DMS 273 treated with DMSO at 0.1 percent for 48 hours (cell line): ENCODE measurements around the gene HBQ1.
"Not testable (repeated sequence)": the region's sequence is repeated elsewhere in the genome, so short reads cannot be mapped to it uniquely, and the experiment has no call there.

Source experiments
- DNase-seq: peaks from one replicate; lab custom pipeline; 2025; lab: John Stamatoyannopoulos, UW

The HBQ1 gene

DNA sequence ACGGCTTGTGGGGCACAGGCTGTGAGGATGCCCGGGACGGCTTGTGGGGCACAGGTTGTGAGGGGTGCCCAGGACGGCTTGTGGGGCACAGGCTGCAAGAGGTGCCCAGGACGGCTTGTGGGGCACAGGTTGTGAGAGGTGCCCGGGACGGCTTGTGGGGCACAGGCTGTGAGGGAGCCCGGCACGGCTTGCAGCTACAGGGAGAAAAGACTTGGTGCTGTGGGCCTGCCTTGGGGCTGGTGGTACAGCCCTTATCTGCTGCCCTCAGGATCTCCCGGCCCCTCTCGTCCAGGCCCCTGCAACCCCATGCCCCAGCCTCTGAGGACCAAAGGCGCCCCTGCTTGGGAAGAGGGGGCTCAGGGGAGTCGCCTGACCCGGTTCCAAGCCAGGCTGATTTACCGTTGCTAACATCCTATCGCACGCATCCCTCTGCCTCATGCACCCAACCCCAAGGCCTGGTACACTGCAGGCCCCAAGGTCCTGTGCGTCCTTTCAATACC lies 19.5 kb upstream of the HBQ1 start:
- no peak for DNase-seq

DNA sequence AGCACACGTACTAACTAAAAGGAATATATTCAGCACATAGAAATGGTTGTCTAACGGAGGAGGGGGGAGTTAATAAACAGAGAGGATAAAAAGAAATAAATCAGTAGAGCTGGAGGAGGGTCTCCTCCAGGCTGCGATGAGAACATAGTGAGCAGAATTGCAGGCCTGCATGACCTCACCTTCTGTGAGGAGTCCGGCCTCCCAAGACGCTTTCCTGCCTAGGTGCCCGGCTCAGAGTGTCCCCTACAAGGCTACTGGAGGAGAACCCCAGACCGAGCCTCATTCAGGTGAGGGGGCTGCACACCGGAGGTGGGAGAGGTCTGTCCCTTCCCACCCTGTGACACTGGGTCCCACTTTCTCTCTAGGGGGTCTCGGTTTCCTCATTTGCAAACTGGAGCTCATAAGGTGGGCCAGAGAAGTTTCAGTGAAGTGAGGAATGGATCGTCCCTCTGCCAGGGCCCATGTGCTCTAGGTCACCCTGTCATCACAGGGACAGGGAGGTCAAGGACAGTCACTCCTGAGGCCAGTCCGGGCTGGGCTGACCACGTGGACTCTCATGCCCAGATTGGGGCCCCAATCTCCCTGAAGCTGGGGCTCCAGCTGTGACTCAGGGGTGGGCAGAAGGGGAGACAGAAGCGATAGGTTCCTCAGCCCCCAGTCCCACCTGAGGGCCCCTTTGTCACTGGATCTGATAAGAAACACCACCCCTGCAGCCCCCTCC lies 17.8 kb upstream of the HBQ1 start:
- no peak for DNase-seq

DNA sequence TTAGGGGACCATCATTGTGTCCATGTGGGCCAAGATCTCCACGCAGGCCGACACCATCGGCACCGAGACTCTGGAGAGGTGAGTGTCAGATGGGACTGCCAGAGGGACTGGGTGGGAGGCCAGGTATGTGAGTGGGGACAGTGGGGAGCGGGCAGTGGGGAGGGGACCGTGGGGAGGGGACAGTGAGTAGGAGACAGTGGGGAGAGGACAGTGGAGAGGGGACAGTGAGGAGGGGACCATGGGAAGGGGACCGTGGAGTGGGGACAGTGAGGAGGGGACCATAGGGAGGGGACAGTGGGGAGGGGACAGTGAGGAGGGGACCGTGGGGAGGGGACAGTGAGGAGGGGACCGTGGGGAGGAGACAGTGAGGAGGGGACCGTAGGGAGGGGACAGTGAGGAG lies 17.1 kb upstream of the HBQ1 start:
- not testable (repeated sequence) for DNase-seq

DNA sequence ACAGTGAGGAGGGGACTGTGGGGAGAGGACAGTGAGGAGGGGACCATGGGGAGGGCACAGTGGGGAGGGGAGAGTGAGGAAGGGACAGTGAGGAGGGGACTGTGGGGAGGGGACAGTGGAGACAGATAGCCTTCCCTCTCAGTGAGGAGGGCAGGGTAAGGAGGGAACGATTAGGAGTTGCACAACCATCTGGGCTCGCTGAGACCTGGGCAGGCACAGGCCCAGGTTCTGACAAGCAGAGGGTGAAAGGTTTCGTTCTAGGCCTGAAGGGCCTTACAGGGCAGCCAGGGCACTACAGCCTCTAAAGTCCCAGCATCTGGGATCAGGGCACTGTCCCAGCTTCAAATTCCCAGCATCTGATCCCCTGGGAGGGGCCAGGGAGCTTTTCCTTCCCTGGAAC lies 16.6 kb upstream of the HBQ1 start:
- DNase-seq: not testable (repeated sequence)

DNA sequence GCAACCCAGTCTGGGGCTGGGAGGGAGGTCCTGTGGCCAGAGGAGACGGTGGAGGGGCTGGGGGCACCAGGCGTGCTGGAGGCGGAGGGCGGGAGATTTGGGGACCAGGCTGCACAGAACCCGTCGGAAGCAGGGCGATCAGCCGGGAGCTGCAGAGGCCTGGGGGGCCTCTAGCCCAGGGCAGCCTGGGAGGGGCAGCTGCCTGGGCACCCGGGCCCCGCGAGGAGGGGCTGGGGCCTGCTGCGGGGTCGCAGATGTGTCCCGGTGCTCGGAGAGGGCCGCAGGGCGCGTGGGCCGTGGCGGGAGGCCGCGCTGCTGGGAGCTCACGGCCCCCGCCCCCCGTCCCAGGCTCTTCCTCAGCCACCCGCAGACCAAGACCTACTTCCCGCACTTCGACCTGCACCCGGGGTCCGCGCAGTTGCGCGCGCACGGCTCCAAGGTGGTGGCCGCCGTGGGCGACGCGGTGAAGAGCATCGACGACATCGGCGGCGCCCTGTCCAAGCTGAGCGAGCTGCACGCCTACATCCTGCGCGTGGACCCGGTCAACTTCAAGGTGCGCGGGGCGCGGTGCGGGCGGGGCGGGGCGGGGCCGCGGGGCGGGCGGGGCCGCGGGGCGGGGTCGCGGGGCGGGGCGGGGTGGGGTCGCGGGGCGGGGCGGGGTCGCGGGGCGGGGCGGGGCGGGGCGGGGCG lies 16.0 kb upstream of the HBQ1 start:
- DNase-seq: not testable (repeated sequence)

DNA sequence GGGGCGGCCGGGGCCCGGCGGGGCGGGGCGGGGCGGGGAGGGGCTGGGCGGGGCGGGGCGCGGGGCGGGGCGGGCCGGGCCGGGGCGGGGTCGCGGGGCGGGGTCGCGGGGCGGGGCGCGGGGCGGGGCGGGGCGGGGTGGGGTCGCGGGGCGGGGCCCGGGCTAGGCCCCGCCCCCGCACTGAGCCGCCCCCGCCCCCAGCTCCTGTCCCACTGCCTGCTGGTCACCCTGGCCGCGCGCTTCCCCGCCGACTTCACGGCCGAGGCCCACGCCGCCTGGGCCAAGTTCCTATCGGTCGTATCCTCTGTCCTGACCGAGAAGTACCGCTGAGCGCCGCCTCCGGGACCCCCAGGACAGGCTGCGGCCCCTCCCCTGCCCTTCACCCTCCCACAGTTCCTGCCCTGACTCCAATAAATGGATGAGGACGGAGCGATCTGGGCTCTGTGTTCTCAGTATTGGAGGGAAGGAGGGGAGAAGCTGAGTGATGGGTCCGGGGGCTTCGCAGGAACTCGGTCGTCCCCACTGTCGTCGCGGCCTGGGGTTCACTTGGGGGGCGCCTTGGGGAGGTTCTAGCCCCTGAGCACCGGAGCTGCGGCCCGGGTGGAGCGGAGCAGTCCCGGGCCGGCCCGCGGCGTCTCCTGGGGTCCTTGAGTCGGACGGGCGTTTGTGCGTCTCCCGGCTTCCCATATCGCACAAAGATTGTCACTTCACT lies 15.3 kb upstream of the HBQ1 start:
- DNase-seq: no peak

DNA sequence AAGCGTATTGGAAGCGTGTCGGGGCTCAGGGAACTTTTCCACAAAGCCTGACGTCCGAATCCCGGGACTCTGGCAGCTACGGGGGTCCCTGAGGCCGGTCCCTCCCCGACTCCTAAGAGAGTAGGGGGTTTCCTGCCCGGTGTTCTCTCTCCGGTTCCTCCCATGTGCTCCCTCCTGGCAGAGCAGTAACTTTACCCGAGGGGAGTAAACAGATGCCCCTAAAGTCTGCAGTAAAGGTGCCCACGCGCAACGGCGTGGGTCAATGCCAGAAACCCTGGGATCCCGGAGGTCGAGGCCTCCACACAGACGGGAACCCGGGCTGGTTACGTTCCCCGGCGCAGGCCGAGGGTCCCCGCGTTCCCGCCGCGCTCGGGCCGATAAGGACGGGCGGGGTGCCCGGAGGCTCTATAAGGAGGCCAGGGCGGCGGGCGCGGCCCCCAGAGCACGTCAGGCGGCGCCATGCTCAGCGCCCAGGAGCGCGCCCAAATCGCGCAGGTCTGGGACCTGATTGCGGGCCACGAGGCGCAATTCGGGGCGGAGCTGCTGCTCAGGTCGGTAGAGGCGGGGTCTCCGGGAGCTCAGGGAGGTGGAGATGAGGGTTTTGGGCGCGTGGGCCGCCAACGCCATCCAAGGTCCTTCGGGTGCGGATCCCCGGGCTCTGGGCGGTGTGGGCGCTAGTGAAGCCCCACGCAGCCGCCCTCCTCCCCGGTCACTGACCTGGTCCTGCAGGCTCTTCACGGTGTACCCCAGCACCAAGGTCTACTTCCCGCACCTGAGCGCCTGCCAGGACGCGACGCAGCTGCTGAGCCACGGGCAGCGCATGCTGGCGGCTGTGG lies 14.5 kb upstream of the HBQ1 start, which contains the start of gene HBM:
TSS of gene HBM (plus strand) at position 440 of the 836 bp plus-strand sequence. CDS start at position 460, 20 bp downstream.
- no peak for DNase-seq

DNA sequence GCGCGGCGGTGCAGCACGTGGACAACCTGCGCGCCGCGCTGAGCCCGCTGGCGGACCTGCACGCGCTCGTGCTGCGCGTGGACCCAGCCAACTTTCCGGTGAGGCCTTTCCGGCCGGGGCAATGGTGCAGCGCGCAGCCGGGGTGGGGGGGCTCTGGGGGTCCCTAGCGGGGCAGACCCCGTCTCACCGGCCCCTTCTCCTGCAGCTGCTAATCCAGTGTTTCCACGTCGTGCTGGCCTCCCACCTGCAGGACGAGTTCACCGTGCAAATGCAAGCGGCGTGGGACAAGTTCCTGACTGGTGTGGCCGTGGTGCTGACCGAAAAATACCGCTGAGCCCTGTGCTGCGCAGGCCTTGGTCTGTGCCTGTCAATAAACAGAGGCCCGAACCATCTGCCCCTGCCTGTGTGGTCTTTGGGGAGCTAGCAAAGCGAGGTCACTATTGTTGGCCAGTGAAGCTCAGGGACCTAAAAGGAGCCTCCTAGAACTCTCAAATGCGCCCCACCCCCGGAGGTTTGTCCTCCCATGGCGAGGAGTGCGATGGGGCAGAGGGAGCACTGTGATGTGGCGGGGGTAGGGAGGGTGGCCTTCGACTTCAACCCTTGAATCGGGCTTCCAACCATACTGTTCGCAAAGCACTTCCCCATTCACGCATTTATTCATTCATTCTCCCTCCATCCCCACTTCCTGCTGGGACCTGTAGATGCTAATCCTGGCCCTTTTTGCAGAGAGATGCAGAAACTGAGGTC lies 13.7 kb upstream of the HBQ1 start:
- DNase-seq: no peak

DNA sequence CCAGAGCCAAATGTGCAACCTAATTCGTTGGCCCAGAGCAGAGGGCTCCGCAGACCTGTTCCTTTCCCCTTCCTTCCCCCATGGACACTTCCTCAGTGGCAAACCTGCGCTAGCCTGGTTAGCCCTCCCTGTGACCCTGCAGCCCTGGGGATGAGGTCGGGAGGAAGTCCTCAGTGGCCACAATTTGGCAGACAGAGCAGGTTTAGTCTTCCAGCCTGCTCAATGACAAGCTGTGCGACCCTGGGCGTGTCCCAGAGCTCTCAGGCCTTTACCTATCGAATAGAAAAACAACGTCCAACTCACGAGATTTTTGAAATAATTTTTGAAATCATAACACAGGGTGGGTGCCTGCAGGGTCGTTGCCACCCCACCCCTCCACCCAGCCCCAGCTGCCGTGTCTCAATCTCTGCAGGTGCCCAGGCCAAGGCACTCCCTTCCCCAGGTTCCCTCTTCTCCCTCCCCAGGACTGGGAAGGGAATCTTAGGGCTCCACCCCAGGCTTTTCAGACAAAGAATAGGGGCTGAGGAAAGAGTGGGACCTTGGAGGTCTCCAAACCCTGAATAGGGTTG lies 13.1 kb upstream of the HBQ1 start:
- DNase-seq: no peak

DNA sequence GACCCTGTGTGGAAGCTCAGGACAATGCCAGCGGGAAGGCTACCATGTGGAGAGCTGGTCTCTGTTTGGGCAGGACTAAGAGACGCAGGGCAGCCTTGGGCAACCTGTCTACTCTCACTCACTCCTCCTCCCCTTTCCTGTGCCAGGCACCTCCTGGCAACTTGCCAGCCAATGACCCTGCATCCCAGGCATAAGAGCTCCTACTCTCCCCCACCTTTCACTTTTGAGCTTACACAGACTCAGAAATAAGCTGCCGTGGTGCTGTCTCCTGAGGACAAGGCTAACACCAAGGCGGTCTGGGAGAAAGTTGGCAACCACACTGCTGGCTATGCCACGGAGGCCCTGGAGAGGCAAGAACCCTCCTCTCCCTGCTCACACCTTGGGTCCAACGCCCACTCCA lies 11.8 kb upstream of the HBQ1 start:
- no peak for DNase-seq

DNA sequence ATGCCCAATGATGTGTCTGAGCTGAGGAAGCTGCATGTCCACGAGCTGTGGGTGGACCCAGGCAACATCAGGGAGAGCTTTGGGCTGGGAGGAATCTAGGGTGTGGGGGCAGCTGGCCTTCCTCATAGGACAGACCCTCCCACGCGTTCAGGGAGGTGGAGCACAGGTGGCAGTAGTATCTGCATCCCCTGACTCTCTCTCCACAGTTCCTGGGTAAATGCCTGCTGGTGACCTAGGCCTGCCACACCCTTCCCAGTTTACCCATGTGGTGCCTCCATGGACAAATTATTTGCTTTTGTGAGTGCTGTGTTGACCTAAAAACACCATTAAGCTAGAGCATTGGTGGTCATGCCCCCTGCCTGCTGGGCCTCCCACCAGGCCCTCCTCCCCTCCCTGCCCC lies 11.2 kb upstream of the HBQ1 start:
- no peak for DNase-seq

DNA sequence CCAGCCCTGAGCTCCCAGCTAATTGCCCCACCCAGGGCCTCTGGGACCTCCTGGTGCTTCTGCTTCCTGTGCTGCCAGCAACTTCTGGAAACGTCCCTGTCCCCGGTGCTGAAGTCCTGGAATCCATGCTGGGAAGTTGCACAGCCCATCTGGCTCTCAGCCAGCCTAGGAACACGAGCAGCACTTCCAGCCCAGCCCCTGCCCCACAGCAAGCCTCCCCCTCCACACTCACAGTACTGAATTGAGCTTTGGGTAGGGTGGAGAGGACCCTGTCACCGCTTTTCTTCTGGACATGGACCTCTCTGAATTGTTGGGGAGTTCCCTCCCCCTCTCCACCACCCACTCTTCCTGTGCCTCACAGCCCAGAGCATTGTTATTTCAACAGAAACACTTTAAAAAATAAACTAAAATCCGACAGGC lies 10.2 kb upstream of the HBQ1 start:
- not testable (repeated sequence) for DNase-seq

DNA sequence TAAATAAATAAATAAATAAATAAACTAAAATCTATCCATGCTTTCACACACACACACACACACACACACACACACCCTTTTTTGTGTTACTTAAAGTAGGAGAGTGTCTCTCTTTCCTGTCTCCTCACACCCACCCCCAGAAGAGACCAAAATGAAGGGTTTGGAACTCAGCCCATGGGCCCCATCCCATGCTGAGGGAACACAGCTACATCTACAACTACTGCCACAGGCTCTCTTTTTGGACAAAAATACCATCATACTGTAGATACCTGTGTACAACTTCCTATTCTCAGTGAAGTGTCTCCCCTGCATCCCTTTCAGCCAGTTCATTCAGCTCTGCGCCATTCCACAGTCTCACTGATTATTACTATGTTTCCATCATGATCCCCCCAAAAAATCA lies 9.5 kb upstream of the HBQ1 start:
- no peak for DNase-seq

DNA sequence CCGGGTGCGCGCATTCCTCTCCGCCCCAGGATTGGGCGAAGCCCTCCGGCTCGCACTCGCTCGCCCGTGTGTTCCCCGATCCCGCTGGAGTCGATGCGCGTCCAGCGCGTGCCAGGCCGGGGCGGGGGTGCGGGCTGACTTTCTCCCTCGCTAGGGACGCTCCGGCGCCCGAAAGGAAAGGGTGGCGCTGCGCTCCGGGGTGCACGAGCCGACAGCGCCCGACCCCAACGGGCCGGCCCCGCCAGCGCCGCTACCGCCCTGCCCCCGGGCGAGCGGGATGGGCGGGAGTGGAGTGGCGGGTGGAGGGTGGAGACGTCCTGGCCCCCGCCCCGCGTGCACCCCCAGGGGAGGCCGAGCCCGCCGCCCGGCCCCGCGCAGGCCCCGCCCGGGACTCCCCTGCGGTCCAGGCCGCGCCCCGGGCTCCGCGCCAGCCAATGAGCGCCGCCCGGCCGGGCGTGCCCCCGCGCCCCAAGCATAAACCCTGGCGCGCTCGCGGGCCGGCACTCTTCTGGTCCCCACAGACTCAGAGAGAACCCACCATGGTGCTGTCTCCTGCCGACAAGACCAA lies 7.8 kb upstream of the HBQ1 start, which contains the start of gene HBA2:
TSS of gene HBA2 (plus strand) at position 503 of the 568 bp plus-strand sequence. CDS start at position 540, 37 bp downstream.
- DNase-seq: not testable (repeated sequence)

DNA sequence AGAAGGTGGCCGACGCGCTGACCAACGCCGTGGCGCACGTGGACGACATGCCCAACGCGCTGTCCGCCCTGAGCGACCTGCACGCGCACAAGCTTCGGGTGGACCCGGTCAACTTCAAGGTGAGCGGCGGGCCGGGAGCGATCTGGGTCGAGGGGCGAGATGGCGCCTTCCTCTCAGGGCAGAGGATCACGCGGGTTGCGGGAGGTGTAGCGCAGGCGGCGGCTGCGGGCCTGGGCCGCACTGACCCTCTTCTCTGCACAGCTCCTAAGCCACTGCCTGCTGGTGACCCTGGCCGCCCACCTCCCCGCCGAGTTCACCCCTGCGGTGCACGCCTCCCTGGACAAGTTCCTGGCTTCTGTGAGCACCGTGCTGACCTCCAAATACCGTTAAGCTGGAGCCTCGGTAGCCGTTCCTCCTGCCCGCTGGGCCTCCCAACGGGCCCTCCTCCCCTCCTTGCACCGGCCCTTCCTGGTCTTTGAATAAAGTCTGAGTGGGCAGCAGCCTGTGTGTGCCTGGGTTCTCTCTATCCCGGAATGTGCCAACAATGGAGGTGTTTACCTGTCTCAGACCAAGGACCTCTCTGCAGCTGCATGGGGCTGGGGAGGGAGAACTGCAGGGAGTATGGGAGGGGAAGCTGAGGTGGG lies 6.9 kb upstream of the HBQ1 start:
- DNase-seq: not testable (repeated sequence)

DNA sequence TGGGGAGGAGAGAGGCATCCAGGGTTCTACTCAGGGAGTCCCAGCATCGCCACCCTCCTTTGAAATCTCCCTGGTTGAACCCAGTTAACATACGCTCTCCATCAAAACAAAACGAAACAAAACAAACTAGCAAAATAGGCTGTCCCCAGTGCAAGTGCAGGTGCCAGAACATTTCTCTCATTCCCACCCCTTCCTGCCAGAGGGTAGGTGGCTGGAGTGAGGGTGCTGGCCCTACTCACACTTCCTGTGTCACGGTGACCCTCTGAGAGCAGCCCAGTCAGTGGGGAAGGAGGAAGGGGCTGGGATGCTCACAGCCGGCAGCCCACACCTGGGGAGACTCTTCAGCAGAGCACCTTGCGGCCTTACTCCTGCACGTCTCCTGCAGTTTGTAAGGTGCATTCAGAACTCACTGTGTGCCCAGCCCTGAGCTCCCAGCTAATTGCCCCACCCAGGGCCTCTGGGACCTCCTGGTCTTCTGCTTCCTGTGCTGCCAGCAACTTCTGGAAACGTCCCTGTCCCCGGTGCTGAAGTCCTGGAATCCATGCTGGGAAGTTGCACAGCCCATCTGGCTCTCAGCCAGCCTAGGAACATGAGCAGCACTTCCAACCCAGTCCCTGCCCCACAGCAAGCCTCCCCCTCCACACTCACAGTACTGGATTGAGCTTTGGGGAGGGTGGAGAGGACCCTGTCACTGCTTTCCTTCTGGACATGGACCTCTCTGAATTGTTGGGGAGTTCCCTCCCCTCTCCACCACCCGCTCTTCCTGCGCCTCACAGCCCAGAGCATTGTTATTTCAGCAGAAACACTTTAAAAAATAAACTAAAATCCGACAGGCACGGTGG lies 6.1 kb upstream of the HBQ1 start:
- not testable (repeated sequence) for DNase-seq

DNA sequence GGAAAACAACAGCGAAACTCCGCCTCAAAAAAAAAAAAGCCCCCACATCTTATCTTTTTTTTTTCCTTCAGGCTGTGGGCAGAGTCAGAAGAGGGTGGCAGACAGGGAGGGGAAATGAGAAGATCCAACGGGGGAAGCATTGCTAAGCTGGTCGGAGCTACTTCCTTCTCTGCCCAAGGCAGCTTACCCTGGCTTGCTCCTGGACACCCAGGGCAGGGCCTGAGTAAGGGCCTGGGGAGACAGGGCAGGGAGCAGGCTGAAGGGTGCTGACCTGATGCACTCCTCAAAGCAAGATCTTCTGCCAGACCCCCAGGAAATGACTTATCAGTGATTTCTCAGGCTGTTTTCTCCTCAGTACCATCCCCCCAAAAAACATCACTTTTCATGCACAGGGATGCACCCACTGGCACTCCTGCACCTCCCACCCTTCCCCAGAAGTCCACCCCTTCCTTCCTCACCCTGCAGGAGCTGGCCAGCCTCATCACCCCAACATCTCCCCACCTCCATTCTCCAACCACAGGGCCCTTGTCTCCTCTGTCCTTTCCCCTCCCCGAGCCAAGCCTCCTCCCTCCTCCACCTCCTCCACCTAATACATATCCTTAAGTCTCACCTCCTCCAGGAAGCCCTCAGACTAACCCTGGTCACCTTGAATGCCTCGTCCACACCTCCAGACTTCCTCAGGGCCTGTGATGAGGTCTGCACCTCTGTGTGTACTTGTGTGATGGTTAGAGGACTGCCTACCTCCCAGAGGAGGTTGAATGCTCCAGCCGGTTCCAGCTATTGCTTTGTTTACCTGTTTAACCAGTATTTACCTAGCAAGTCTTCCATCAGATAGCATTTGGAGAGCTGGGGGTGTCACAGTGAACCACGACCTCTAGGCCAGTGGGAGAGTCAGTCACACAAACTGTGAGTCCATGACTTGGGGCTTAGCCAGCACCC lies 5.0 kb upstream of the HBQ1 start:
- DNase-seq: no peak

DNA sequence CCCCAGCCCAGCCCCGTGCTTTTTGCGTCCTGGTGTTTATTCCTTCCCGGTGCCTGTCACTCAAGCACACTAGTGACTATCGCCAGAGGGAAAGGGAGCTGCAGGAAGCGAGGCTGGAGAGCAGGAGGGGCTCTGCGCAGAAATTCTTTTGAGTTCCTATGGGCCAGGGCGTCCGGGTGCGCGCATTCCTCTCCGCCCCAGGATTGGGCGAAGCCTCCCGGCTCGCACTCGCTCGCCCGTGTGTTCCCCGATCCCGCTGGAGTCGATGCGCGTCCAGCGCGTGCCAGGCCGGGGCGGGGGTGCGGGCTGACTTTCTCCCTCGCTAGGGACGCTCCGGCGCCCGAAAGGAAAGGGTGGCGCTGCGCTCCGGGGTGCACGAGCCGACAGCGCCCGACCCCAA lies 4.3 kb upstream of the HBQ1 start:
- not testable (repeated sequence) for DNase-seq
